ENCODE results near the gene ZMYND8.

Gene ZMYND8

GRCh38 chr20:47251154-47252020, 105.1 kb downstream of the ZMYND8 start:
- H2BK12ac ChIP-seq (ENCODE audit: low read length in 2 of 2): no peak overlapping the region
- no peaks in the 10 kb centered on the region for H3K27me3 ChIP-seq (ENCODE audit: control insufficient read depth in 1 of 2, insufficient read depth in 1 of 2, low read length in 2 of 2)
- H3K18ac ChIP-seq (ENCODE audit: low read depth in 1 of 2, low read length in 2 of 2): no peak overlapping the region
- no peak for DNase-seq
- no peaks in the 10 kb centered on the region for H3K4me1 ChIP-seq (ENCODE audit: control insufficient read depth, insufficient read depth, low read depth, low read length)
- H4K91ac ChIP-seq (ENCODE audit: low read length): no peak overlapping the region
- no peak overlapping the region for H3K4me2 ChIP-seq (ENCODE audit: low read length, poor library complexity, severe bottlenecking)
- H3K14ac ChIP-seq (ENCODE audit: low read length in 2 of 2): no peak overlapping the region
- no peak overlapping the region for H3K27ac ChIP-seq (ENCODE audit: low read length, poor library complexity, severe bottlenecking)
- no peak overlapping the region for H3K23ac ChIP-seq (ENCODE audit: low read length in 2 of 2)
- H2BK15ac ChIP-seq (ENCODE audit: low read depth, poor library complexity, severe bottlenecking): no peak overlapping the region
- no peak overlapping the region for H2AFZ ChIP-seq (ENCODE audit: low read depth, low read length)
- H2AK5ac ChIP-seq (ENCODE audit: low read length, severe bottlenecking): no peak overlapping the region
- no peaks in the 10 kb centered on the region for H3K9me3 ChIP-seq (ENCODE audit: control insufficient read depth, low read length)
- no peak overlapping the region for H3K9ac ChIP-seq (ENCODE audit: low read length)
- H3K79me1 ChIP-seq (replicated peaks; ENCODE audit: low read length, poor library complexity, severe bottlenecking): peaks cover 45% of the 10 kb centered on the region
- no peak overlapping the region for H4K8ac ChIP-seq (ENCODE audit: low read length)
- 96% methylated on average over 17 of the region's 19 CpGs for WGBS
- H3K36me3 ChIP-seq (ENCODE audit: control insufficient read depth in 1 of 2, insufficient read depth in 2 of 2, low read depth in 1 of 2, low read length in 2 of 2): peaks cover 47 to 63% of the 10 kb centered on the region in 2 experiments
- H2BK120ac ChIP-seq (ENCODE audit: low read depth, low read length): no peak overlapping the region
- no peak overlapping the region for H3K4me3 ChIP-seq (ENCODE audit: insufficient read depth in 1 of 2, low read depth in 1 of 2, low read length in 2 of 2)
- H3K4ac ChIP-seq (ENCODE audit: low read depth in 1 of 2, low read length in 2 of 2): no peak overlapping the region
- no peak overlapping the region for H2BK5ac ChIP-seq (ENCODE audit: low read depth, low read length, poor library complexity, severe bottlenecking)

GRCh38 chr20:47250360-47250759, 106.1 kb downstream of the ZMYND8 start:
- no peak overlapping the region for H2BK5ac ChIP-seq (ENCODE audit: low read depth, low read length, poor library complexity, severe bottlenecking)
- H3K23ac ChIP-seq (ENCODE audit: low read length in 2 of 2): no peak overlapping the region
- H3K9ac ChIP-seq (ENCODE audit: low read length): no peak overlapping the region
- H3K9me3 ChIP-seq (ENCODE audit: control insufficient read depth, low read length): no peaks in the 10 kb centered on the region
- no peak overlapping the region for H2BK120ac ChIP-seq (ENCODE audit: low read depth, low read length)
- no peak overlapping the region for H2BK12ac ChIP-seq (ENCODE audit: low read length in 2 of 2)
- no peak overlapping the region for H3K14ac ChIP-seq (ENCODE audit: low read length in 2 of 2)
- DNase-seq: no peak
- no peak overlapping the region for H2AFZ ChIP-seq (ENCODE audit: low read depth, low read length)
- H3K4ac ChIP-seq (ENCODE audit: low read depth in 1 of 2, low read length in 2 of 2): no peak overlapping the region
- peaks cover 51 to 73% of the 10 kb centered on the region in 2 experiments for H3K36me3 ChIP-seq (ENCODE audit: control insufficient read depth in 1 of 2, insufficient read depth in 2 of 2, low read depth in 1 of 2, low read length in 2 of 2)
- H3K4me3 ChIP-seq (ENCODE audit: insufficient read depth in 1 of 2, low read depth in 1 of 2, low read length in 2 of 2): no peak overlapping the region
- no peaks in the 10 kb centered on the region for H3K27me3 ChIP-seq (ENCODE audit: control insufficient read depth in 1 of 2, insufficient read depth in 1 of 2, low read length in 2 of 2)
- H3K18ac ChIP-seq (ENCODE audit: low read depth in 1 of 2, low read length in 2 of 2): no peak overlapping the region
- no peak overlapping the region for H2BK15ac ChIP-seq (ENCODE audit: low read depth, poor library complexity, severe bottlenecking)
- H3K4me1 ChIP-seq (ENCODE audit: control insufficient read depth, insufficient read depth, low read depth, low read length): no peaks in the 10 kb centered on the region
- H4K91ac ChIP-seq (ENCODE audit: low read length): no peak overlapping the region
- no peak overlapping the region for H2AK5ac ChIP-seq (ENCODE audit: low read length, severe bottlenecking)
- peaks cover 49% of the 10 kb centered on the region for H3K79me1 ChIP-seq (replicated peaks; ENCODE audit: low read length, poor library complexity, severe bottlenecking)
- WGBS: 96% methylated on average over 4 of the region's 4 CpGs
- no peak overlapping the region for H4K8ac ChIP-seq (ENCODE audit: low read length)
- no peak overlapping the region for H3K27ac ChIP-seq (ENCODE audit: low read length, poor library complexity, severe bottlenecking)
- H3K4me2 ChIP-seq (ENCODE audit: low read length, poor library complexity, severe bottlenecking): no peak overlapping the region

- no peak overlapping the region for H2BK15ac ChIP-seq (ENCODE audit: low read depth, poor library complexity, severe bottlenecking)
- DNase-seq: no peak
- no peaks in the 10 kb centered on the region for H3K4me1 ChIP-seq (ENCODE audit: control insufficient read depth, insufficient read depth, low read depth, low read length)
- H3K23ac ChIP-seq (ENCODE audit: low read length in 2 of 2): no peak overlapping the region
- H3K18ac ChIP-seq (ENCODE audit: low read depth in 1 of 2, low read length in 2 of 2): no peak overlapping the region
- H3K14ac ChIP-seq (ENCODE audit: low read length in 2 of 2): no peak overlapping the region
- H3K36me3 ChIP-seq (ENCODE audit: control insufficient read depth in 1 of 2, insufficient read depth in 2 of 2, low read depth in 1 of 2, low read length in 2 of 2): peaks cover 54 to 78% of the 10 kb centered on the region in 2 experiments
- H3K4me2 ChIP-seq (ENCODE audit: low read length, poor library complexity, severe bottlenecking): no peak overlapping the region
- H4K8ac ChIP-seq (ENCODE audit: low read length): no peak overlapping the region
- no peak overlapping the region for H3K4me3 ChIP-seq (ENCODE audit: insufficient read depth in 1 of 2, low read depth in 1 of 2, low read length in 2 of 2)
- H2BK5ac ChIP-seq (ENCODE audit: low read depth, low read length, poor library complexity, severe bottlenecking): no peak overlapping the region
- no peaks in the 10 kb centered on the region for H3K9me3 ChIP-seq (ENCODE audit: control insufficient read depth, low read length)
- 91% methylated on average over 4 of the region's 4 CpGs for WGBS
- no peaks in the 10 kb centered on the region for H3K27me3 ChIP-seq (ENCODE audit: control insufficient read depth in 1 of 2, insufficient read depth in 1 of 2, low read length in 2 of 2)
- no peak overlapping the region for H2AK5ac ChIP-seq (ENCODE audit: low read length, severe bottlenecking)
- H3K9ac ChIP-seq (ENCODE audit: low read length): no peak overlapping the region
- no peak overlapping the region for H4K91ac ChIP-seq (ENCODE audit: low read length)
- peaks cover 47% of the 10 kb centered on the region for H3K79me1 ChIP-seq (replicated peaks; ENCODE audit: low read length, poor library complexity, severe bottlenecking)
- no peak overlapping the region for H2AFZ ChIP-seq (ENCODE audit: low read depth, low read length)
- H3K27ac ChIP-seq (ENCODE audit: low read length, poor library complexity, severe bottlenecking): no peak overlapping the region
- H3K4ac ChIP-seq (ENCODE audit: low read depth in 1 of 2, low read length in 2 of 2): no peak overlapping the region
- H2BK120ac ChIP-seq (ENCODE audit: low read depth, low read length): no peak overlapping the region
- H2BK12ac ChIP-seq (ENCODE audit: low read length in 2 of 2): no peak overlapping the region
These were observed 106.6 kb downstream of the ZMYND8 start for GRCh38 chr20:47249913-47250312.

- Histone ChIP-seq H2AK5ac (ENCODE audit: low read length, severe bottlenecking) (no peak overlapping the region), H3K4me1 (ENCODE audit: control insufficient read depth, insufficient read depth, low read depth, low read length) (no peaks in the 10 kb centered on the region)
These were observed 108.0 kb downstream of the ZMYND8 start for GRCh38 chr20:47248448-47248966.

More at GRCh38 chr20:47248448-47248966, 108.0 kb downstream of the ZMYND8 start:
- Histone ChIP-seq H3K27ac (ENCODE audit: low read length, poor library complexity, severe bottlenecking) (no peak overlapping the region), H2AFZ (ENCODE audit: low read depth, low read length) (no peak overlapping the region), H3K36me3 (ENCODE audit: control insufficient read depth in 1 of 2, insufficient read depth in 2 of 2, low read depth in 1 of 2, low read length in 2 of 2) (peaks cover 49 to 79% of the 10 kb centered on the region in 2 experiments), H3K9ac (ENCODE audit: low read length) (no peak overlapping the region), H3K9me3 (ENCODE audit: control insufficient read depth, low read length) (no peaks in the 10 kb centered on the region), H2BK5ac (ENCODE audit: low read depth, low read length, poor library complexity, severe bottlenecking) (no peak overlapping the region), H3K4me2 (ENCODE audit: low read length, poor library complexity, severe bottlenecking) (no peak overlapping the region), H4K91ac (ENCODE audit: low read length) (no peak overlapping the region), H3K79me1 (replicated peaks; ENCODE audit: low read length, poor library complexity, severe bottlenecking) (peaks cover 41% of the 10 kb centered on the region), H3K14ac (ENCODE audit: low read length in 2 of 2) (no peak overlapping the region), H2BK120ac (ENCODE audit: low read depth, low read length) (no peak overlapping the region), H3K4ac (ENCODE audit: low read depth in 1 of 2, low read length in 2 of 2) (no peak overlapping the region), H2BK12ac (ENCODE audit: low read length in 2 of 2) (no peak overlapping the region), H3K23ac (ENCODE audit: low read length in 2 of 2) (no peak overlapping the region), H3K27me3 (ENCODE audit: control insufficient read depth in 1 of 2, insufficient read depth in 1 of 2, low read length in 2 of 2) (no peaks in the 10 kb centered on the region), H3K18ac (ENCODE audit: low read depth in 1 of 2, low read length in 2 of 2) (no peak overlapping the region), H4K8ac (ENCODE audit: low read length) (no peak overlapping the region), H3K4me3 (ENCODE audit: insufficient read depth in 1 of 2, low read depth in 1 of 2, low read length in 2 of 2) (no peak overlapping the region), H2BK15ac (ENCODE audit: low read depth, poor library complexity, severe bottlenecking) (no peak overlapping the region)
- WGBS: 98% methylated on average over 6 of the region's 6 CpGs
- DNase-seq: no peak

Measured in mesenchymal stem cell (in vitro differentiated cells and primary cell).